GM18861 (cell line): ENCODE data around the gene APBA2.
"Not testable (repeated sequence)": the region's sequence is repeated elsewhere in the genome, so short reads cannot be mapped to it uniquely, and the experiment has no call there.

Experiments used
- ATAC-seq: cut with Tn5 transposase; IDR thresholded peaks from one replicate; pipeline ENCODE4 v1.9.1; 2021; ENCODE audit not compliant: unreplicated experiment

Gene APBA2

DNA sequence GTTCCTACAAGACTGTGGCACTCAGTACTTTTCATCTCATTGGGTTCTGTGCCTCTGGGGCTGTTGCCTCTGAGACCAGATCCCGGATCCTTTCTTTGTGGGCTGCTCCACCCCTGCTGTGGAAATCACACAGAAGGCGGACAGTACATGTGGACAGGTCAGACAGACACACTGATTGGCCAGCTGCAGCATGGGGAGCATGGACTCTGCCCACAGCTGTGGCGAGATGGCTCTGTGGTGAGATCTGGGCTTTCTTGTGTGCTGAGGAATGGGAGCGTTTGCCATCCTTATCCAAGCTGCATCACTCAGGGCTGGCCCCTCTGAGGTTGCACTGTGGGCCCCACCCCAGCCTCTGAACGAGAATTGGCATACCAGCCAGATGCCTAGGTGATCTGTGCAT, 147.0 kb downstream of the APBA2 start:
- no peak for ATAC-seq

DNA sequence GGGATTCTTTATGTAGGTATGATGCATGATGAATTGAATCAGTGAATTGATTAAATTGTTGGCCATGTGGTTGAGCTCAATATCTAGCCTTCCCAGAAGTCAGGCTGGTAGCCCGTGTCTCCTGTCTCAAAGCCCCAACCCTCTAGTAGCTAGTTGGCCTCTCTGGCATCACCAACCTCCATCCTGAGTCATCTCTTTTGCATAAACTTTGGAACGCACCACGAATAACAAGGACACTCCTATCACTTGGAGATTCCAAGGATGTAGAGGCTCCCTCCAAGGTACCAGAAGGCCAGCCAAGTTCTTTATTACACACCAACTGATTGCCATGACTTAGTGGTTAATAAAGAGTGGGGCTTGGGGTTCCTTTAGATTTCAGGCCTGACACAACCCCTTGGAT, 148.4 kb downstream of the APBA2 start:
- no peak for ATAC-seq

DNA sequence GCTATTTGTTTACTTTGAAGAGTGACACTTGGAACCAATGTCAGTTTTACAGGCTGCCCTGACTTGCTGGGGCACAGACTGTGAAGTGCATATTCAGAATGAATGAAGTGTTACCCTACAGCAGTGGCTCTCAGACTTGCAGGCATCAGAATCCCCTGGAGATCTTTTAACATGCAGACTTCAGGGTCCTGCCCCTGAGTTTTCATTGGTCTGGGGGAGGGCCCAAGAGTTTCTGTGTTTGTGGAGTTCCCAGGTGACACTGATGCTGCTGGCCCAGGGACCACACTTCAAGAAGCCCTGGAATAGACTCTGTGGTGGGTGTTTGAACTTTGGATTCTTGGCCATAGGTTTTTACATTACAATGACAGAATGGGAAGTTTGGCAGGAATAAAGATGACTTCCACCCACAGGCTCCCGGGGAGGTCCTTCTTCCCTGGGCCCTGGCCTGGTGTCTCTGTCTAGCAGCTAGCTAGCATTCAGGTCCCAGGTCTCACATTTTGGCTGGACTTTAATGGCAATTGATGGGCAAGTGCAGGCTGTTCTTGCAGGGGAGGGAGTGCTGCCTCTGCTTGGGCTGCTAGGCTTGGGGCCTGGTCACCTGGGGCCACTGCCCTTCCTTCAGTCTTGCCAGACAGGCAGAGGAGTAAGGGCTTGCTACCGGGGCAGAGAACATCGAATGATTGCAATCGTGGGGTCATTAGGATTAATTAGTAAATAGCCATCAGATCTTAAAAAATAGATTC, 149.0 kb downstream of the APBA2 start:
- no peak for ATAC-seq

DNA sequence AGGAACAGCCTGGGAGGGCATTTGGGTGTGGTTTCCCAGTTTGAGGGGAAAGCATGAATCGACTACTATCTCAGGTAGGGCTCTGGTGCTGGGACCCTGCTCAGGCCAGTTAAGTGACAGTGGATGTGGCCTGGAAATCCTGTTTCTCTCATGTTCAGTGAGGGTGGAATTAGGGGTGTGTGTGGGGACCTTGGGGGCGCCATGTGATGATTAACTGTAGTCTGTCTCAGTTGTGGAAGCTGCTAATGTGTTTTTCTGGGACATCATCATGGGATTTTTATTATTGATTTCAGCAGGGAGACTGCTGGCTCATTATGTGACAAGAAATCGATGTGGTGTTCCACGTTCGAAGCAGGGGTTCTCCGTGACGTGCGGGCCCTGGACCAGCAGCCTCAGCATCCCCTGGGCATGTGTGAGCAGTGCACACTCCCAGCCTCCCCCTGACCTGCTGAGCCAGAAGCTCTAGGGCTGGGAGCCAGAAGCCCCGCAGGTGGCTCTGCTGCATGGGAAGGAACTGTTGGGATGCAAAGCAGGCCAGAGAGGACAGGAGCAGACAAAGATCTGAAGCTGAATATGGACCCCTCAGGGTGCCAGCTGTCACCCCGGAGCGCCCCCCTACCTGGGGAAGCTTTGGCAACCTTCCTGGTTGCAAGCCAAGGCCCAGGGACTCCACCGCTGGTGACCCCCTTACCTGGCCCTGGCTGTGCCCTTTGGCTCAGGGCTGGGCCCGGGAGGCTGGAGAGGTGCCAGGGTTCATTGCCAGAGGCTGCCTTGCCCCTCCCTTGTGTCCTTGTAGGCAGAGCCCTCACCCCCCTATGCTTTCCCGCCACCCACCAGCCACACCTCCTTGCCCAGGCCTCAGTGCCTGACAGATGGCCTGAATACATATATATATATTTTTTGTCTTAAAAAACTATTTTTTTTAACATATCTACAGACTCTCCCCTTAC, 149.8 kb downstream of the APBA2 start:
- ATAC-seq = no peak

DNA sequence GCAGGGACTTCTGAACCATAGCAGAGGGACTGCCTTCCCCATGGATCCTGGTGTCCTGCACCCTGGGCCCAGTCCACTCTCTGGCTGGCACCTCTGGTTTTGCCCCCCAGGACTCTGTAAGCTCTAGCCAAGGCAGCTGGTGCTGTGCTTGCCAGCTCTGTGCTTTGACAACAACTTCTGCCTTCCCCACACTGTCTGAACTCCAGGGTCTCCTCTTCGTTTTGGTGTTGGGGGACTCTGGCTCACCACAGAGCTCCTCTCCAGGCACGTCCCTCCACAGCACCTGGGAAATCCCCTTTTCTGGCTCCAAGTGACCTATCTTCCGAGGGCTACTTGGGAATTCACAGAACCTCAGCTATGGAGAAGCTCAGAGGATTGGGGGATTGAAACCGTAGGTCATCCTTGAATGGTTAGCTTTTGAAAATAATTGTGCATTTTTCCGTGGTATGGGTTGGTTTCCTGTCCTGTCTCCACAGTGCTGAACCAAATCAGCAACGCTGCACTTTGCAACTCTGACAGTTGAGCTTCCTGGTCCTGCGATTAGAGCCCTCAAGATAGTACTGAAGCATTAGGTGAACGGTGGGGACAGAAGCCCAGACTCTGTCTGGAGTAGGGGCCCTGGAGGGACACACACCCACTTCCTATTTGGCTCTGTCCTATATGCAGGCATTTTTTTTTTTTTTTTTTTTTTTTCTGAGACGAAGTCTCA, 152.4 kb downstream of the APBA2 start:
- ATAC-seq = no peak

DNA sequence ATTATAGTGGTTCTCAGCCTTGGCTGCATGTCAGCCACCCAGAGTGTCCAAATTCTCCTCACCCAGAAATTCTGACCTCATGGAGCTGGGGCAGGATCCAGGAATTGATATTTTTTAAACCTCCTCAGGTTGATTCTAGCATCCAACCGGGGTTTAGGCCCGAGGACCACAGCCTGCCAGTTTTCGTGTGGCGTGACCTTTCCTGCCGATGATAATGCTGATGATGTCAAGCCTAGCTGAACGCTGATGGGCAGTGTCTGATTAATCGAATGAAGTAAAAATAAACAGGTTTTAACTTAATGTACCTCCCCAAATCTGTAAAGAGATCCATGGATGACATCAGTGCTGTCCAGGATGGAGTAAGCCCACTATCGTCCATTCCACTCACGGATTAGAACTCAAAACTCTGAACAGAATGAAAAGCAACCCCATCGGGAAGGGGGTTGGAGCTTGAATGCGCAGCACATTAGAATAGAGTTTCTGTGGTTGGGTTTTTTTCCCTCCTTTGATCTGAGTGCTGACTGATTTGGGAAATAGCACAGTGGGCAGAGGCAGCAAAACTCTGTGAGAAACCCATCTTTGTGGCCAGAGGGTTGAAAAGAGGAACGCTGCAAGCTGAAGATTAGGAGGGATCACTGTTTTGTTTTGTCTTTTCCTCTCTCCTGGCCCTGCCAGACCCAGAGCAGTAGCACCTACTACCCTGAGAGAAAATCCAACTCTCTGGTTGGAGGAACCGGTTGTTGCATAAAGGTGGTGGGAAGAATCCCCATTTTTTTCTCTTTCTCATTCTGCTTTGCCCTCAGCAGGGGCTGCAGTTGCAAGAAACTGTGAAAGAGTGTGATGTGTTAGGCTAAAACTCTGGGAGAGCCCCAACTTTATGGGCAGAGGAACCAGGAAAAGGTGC, 153.9 kb downstream of the APBA2 start:
- no peak for ATAC-seq

DNA sequence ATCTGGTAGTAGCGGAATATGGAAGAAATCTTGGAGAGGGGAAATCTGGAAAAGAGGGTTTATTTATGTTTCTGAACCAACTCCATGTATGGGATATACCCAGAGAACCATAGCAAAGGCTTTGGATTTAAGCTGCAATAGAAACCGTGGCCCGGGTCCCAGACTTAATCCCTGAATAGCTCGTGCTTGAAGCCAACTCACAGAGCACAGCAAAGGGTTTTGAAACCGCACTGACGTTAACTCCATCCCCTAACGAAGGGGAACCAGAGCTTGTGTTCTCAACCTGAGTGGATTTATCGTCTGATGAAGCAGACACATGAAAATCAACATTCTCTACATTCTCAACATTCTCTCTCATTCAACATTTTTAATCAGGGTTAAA, 154.6 kb downstream of the APBA2 start:
- no peak for ATAC-seq

DNA sequence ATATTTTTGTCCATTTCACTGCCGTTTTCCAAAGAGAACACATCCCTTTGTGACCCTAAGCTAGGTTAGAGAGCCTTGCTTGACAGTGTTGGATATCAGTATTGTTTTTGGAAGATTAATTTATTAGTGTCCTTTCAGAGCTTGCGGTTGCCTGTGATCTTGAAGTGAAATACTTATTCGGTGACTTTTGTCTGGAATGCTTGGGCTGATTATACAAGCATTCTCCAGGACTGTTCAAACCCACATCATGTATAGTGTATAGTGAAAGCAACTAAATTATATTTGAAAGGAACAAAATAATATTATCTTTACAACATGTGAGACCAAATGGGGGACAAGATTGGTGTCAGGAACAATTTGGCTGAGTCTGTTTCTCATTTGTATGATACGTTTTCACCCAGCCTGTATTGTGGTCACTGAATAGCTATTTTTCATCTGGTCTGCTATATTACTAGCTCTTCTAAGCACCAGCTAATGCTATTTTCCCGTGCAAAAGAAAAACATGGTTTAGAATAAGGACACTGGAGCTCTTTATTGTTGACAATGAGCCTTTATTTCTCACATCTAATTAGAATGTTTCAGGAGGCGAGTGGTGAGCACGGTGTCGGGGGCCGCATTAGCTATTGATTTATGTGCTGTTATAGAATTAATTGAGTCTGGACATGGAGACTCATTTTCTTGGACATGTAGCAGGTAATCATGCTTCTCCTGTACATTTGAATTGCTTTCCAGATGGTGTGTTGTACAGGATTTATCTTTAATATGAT, 158.1 kb downstream of the APBA2 start:
- no peak for ATAC-seq

DNA sequence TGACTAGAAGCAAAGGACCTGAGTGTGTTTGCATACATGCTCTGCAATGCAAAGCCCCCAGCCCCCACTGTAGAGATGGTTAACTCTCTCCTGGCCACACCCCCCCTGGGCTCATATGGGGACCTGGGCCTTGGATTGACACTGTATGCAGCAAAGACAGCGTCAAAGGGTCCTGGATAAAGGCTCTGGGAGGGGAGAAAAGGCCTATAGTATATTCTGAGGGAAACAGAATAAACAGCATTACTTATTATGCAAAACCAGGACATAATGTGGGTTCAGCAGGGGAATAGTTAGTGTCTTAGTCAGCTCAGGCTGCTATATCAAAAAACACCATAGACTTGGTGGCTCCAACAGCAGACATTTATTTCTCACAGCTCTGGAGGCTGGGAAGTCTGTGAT, 158.7 kb downstream of the APBA2 start:
- no peak for ATAC-seq

DNA sequence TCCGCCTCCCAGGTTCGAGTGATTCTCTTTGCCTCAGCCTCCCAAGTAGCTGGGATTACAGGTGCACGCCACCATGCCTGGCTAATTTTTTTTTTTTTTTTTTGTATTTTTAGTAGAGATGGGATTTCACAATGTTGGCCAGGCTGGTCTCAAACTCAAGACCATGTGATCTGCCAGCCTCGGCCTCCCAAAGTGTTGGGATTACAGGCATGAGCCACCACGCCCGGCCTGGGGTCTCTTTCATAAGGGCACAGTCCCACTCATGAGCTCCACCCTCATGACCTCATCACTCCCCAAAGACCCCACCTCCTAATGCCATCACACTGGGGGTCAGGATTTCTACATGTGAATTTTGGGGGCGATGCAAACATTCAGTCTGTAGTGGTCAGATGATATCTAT, 159.4 kb downstream of the APBA2 start:
- not testable (repeated sequence) for ATAC-seq

DNA sequence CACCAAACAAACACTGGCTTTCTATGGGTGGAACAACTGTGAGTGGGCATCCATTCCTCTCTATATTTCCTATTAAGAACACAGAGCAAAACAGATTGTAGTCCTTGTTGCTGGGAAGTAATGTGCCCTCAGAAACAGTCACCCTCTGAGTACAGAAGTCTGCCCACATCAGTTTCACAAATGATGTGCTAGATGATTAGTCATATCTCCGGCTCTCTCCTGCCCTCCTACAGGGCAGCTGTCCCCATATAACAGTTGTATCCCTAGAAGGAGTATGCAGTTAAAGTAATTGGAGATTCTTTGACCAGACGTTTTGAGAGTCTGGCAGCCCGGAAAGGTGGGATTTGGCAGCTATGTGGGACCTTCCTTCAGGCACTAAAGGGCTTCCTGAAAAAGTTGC, 159.9 kb downstream of the APBA2 start:
- ATAC-seq = no peak

DNA sequence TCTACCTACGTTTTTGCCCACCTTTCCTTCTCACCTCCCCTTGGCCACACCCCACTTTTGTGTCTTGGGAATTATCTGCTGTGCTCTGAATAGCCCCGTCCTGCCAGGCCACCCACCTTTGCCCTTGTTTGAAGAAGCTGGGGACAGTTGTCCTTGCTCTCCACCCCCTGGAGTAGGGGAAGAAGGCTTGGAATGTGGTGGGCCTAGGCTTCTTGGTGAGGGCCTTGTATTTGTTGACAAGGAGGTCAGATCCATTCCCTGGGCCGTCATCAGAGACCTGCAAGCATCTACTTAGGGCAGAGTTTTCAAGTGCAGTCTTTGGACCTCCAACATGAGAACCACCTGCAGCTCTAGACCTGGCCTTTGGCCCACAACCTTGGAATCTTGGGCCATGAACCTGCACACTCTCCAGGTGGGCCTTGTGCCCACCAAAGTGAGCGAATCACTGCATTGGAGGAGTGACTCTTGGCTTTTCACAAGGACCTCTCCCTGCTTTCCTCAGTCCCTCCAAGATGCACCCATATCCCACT, 160.6 kb downstream of the APBA2 start:
- no peak for ATAC-seq

DNA sequence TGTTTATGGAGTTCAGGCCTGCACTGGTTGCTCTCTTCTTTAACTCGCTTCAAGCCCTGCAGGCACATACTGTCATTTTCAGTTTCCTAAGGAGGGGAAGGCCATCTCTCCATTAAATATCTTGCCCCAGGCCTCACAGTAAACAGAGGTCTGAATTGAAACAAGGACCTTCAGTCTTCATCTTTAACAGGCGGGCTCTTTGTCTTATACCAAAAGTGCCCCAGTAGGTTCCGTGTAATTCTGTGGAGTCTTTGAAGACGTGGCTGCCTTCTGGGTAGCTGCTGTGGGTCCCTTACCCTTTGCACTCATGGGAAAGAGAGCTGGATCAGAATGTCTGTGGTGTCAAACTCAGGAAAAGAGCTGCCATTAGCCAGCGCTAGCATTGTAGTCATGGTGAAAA, 161.2 kb downstream of the APBA2 start:
- no peak for ATAC-seq

DNA sequence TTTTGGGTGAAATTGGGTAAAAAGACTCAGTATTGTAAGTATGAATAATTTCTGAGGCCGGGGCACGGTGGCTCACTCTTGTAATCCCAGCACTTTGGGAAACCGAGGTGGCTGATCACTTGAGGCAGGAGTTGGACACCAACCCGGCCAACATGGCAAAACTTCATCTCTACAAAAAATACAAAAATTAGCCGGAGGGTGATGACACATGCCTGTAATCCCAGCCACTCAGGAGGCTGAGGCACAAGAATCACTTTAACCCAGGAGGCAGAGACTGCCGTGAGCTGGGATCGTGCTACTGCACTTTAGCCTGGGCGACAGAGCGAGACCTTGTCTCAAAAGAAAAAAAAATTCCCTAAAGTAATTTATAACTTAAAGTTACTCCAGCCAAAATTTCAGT, 162.2 kb downstream of the APBA2 start:
- no peak for ATAC-seq

DNA sequence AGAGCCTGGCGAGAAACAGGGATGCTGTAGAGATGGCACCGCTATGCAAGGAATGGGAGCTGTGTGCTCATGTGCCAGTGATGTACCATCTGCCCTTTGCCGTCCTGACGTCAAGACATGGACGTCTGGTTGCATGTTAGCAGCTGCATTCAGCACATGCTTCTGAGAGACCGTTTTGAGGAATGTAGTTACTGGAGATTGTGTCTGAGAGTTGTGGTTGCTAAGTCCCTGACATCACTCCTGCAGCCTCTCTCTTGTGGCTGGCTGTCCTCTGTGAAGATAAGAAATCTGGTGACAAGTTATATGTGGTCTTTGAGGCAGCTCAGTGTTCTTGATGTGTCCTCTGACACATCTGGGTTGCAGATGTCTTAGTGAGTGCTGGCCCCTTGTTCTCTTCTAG, 165.1 kb downstream of the APBA2 start:
- ATAC-seq = no peak

DNA sequence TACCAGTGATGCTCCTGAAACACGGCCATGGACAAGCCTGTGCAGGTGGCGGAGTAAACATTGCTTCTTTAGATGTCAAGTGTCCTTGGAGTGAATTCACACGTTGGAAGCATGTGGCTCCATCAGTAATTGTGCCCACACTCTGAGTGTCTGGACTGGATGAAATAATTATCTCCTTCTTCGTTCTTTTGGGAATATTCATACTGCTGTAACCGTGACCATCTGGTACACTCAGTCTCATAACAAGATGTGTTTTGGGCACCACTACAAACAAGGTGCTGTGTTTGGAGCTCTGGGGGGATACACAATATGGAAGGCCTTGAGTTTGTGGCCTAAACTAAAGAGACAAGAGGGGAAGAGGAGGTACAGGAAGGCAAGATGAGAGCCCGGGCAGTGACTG, 165.6 kb downstream of the APBA2 start:
- ATAC-seq = no peak

DNA sequence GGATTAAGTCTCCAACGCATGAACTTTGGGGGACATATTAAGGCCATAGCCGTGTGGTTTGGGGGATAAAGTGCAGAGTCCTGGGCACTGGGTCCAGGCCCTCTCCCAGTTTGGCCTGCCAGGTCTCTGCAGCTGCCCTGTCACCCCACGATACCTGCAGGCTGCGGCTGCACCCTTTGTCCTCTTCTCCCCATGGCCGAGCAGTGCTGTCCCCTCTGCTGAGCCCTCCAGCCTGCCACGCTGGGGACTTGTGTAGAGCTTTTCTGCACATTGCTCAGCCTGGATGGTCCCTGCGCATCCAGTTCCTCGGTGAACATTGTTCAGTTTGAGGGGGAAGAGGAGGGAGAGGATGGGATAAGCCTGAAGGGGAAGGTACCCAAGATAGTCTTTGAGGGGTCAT, 167.2 kb downstream of the APBA2 start:
- no peak for ATAC-seq

DNA sequence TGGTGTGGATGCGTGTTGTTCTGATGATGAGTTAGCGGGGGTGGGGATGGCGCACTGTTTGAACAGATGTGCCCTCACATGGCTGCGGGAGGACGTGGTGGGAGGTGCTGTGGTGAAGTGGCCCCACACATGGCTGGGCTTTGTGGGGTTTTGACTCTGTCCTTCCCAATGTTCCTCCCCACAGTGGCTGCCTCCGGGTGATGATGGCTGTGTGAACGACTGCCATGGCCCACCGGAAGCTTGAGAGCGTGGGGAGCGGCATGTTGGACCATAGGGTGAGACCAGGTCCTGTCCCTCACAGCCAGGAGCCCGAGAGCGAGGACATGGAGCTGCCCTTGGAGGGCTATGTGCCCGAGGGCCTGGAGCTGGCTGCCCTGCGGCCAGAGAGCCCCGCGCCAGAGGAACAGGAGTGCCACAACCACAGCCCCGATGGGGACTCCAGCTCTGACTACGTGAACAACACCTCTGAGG, 167.9 kb downstream of the APBA2 start:
- no peak for ATAC-seq

DNA sequence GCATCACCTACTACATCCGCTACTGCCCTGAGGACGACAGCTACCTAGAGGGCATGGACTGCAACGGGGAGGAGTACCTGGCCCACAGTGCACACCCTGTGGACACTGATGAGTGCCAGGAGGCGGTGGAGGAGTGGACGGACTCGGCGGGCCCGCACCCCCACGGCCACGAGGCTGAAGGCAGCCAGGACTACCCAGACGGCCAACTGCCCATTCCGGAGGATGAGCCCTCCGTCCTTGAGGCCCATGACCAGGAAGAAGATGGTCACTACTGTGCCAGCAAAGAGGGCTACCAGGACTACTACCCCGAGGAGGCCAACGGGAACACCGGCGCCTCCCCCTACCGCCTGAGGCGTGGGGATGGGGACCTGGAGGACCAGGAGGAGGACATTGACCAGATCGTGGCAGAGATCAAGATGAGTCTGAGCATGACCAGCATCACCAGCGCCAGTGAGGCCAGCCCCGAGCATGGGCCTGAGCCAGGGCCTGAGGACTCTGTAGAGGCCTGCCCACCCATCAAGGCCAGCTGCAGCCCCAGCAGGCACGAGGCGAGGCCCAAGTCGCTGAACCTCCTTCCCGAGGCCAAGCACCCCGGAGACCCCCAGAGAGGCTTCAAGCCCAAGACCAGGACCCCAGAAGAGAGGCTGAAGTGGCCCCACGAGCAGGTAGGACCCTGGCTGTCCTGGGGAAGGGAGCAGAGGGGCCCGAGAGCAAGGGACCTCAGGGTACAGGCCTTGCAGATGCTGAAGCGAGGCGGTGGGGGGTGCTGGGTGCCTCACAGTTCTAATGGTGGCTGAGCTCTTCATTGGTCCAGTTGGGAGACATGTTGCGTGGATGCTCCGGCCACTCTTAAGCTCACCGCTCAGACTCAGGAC, 168.6 kb downstream of the APBA2 start:
- ATAC-seq = no peak
